HG03571 (cell line): ENCODE data around the gene AK4.

Source experiments
- ATAC-seq: cut with Tn5 transposase; IDR thresholded peaks from one replicate; pipeline ENCODE4 v1.9.1; 2021; ENCODE audit not compliant: unreplicated experiment

Gene AK4

GRCh38 chr1:65175171-65176055 lies 27.4 kb downstream of the AK4 start:
- no peak for ATAC-seq

GRCh38 chr1:65176056-65176450 lies 28.1 kb downstream of the AK4 start:
- ATAC-seq = no peak

- ATAC-seq = no peak
Observed at GRCh38 chr1:65176591-65176990, 28.6 kb downstream of the AK4 start.

GRCh38 chr1:65177457-65177856 lies 29.5 kb downstream of the AK4 start:
- ATAC-seq = no peak

- no peak for ATAC-seq
Observed at GRCh38 chr1:65178235-65178634, 30.2 kb downstream of the AK4 start.

GRCh38 chr1:65179148-65179547 lies 31.1 kb downstream of the AK4 start:
- ATAC-seq = no peak

- ATAC-seq = no peak
Observed at GRCh38 chr1:65180977-65181376, 33.0 kb downstream of the AK4 start.

GRCh38 chr1:65182658-65183268 lies 34.8 kb downstream of the AK4 start:
- ATAC-seq = no peak

- no peak for ATAC-seq
Observed at GRCh38 chr1:65189576-65190115, 41.6 kb downstream of the AK4 start.

- ATAC-seq = no peak
Observed at GRCh38 chr1:65190229-65190628, 42.2 kb downstream of the AK4 start.

GRCh38 chr1:65193129-65193695 lies 45.2 kb downstream of the AK4 start:
- ATAC-seq = no peak

- ATAC-seq = no peak
Observed at GRCh38 chr1:65195495-65196417, 47.8 kb downstream of the AK4 start.

- ATAC-seq = no peak
Observed at GRCh38 chr1:65196926-65197325, 48.9 kb downstream of the AK4 start.

- ATAC-seq = no peak
Observed at GRCh38 chr1:65197636-65198035, 49.6 kb downstream of the AK4 start.

GRCh38 chr1:65198096-65198495 lies 50.1 kb downstream of the AK4 start:
- no peak for ATAC-seq

- ATAC-seq = no peak
Observed at GRCh38 chr1:65200411-65200810, 52.4 kb downstream of the AK4 start.

GRCh38 chr1:65206836-65207235 lies 58.8 kb downstream of the AK4 start:
- ATAC-seq = no peak

- ATAC-seq = peak; percentile 46
Observed at GRCh38 chr1:65207317-65207716, 59.3 kb downstream of the AK4 start.

GRCh38 chr1:65208563-65208973 lies 60.6 kb downstream of the AK4 start:
- ATAC-seq = no peak

- peak; percentile 42 for ATAC-seq
Observed at GRCh38 chr1:65209005-65209885, 61.2 kb downstream of the AK4 start.
